LoVo (cell line): ENCODE data around the gene NT5C1A.

ENCODE experiments used
- DNase-seq: peaks from one replicate; pipeline ENCODE4 v3.0.0-alpha.2; 2016; ENCODE audit warnings: low spot score

The NT5C1A gene

GRCh38 chr1:39671793-39672550 is at the start of gene NT5C1A:
Gene NT5C1A, minus strand, starts transcription at chr1:39672107. Its CDS starts 69 bp downstream, at chr1:39672038.
- no peak for DNase-seq

- no peak for DNase-seq
These were observed 49.8 kb upstream of the NT5C1A start for GRCh38 chr1:39721664-39722063.

- DNase-seq = peak; percentile 71
These were observed 48.4 kb upstream of the NT5C1A start for GRCh38 chr1:39720094-39720999.

- no peak for DNase-seq
These were observed 45.9 kb upstream of the NT5C1A start for GRCh38 chr1:39717809-39718208.

GRCh38 chr1:39713557-39713956 is 41.6 kb upstream of the NT5C1A start:
- DNase-seq = no peak

GRCh38 chr1:39711966-39712340 is 40.0 kb upstream of the NT5C1A start:
- no peak for DNase-seq

- no peak for DNase-seq
These were observed 39.4 kb upstream of the NT5C1A start for GRCh38 chr1:39711104-39711965.

GRCh38 chr1:39707506-39707905 is 35.6 kb upstream of the NT5C1A start:
- DNase-seq = no peak

GRCh38 chr1:39704757-39705156 is 32.9 kb upstream of the NT5C1A start:
- no peak for DNase-seq

GRCh38 chr1:39701049-39701439 is 29.1 kb upstream of the NT5C1A start:
- DNase-seq = no peak

GRCh38 chr1:39700348-39700747 is 28.4 kb upstream of the NT5C1A start:
- no peak for DNase-seq

- no peak for DNase-seq
These were observed 27.5 kb upstream of the NT5C1A start for GRCh38 chr1:39699419-39699818.

- no peak for DNase-seq
These were observed 26.7 kb upstream of the NT5C1A start for GRCh38 chr1:39698568-39698967.

GRCh38 chr1:39696448-39696847 is 24.5 kb upstream of the NT5C1A start:
- no peak for DNase-seq

GRCh38 chr1:39695016-39695415 is 23.1 kb upstream of the NT5C1A start:
- no peak for DNase-seq

- DNase-seq = no peak
These were observed 22.1 kb upstream of the NT5C1A start for GRCh38 chr1:39694026-39694425.

GRCh38 chr1:39692152-39693074 is 20.5 kb upstream of the NT5C1A start:
- no peak for DNase-seq

- DNase-seq = peak; percentile 85
These were observed 19.7 kb upstream of the NT5C1A start, which contains the start of gene HPCAL4 for GRCh38 chr1:39691383-39692151. Gene HPCAL4, minus strand, starts transcription at chr1:39691433. Its CDS starts 6,830 bp downstream, at chr1:39684603.

- DNase-seq = no peak
These were observed 19.0 kb upstream of the NT5C1A start for GRCh38 chr1:39690794-39691382.

- DNase-seq = no peak
These were observed 18.3 kb upstream of the NT5C1A start for GRCh38 chr1:39690225-39690624.
